ENCODE measurements around the gene RNF227. TPM values are rescaled to one million over a fixed set of nuclear protein-coding genes. Genes with fewer than 3 reads are reported as not detected.
A peak's percentile ranks its signal among the peaks of the same experiment; 100 is the strongest.

The RNF227 gene
- total RNA-seq, 4 donors from 2014 or later, result 0.75 to 3.4 (median 2.7) TPM; not detected in 1

- H3K9me3 ChIP-seq, result no peaks in the 10 kb centered on the region
- peak; percentile 29 for DNase-seq
- in situ Hi-C loops (cut with MboI; ENCODE audit: low pct_ligation_motif_present in 1 of 4, low pct_unique_long_range_greater_than_20kb in 1 of 4, low sequenced_read_pairs in 3 of 4), result no loop called here
- peak overlapping the region; percentile 17 to 61 (median 48) for H3K4me3 ChIP-seq
- H3K27ac ChIP-seq, result peak overlapping the region; percentile 86 to 97 (median 92)
- TF ChIP-seq POLR2AphosphoS5 (IDR thresholded peaks at IDR 0.05) (no peak), EP300 (IDR thresholded peaks at IDR 0.05; ENCODE audit: low read depth) (no peak), POLR2A (IDR thresholded peaks at IDR 0.05) (no peak)
- TF ChIP-seq, protein P1, sequence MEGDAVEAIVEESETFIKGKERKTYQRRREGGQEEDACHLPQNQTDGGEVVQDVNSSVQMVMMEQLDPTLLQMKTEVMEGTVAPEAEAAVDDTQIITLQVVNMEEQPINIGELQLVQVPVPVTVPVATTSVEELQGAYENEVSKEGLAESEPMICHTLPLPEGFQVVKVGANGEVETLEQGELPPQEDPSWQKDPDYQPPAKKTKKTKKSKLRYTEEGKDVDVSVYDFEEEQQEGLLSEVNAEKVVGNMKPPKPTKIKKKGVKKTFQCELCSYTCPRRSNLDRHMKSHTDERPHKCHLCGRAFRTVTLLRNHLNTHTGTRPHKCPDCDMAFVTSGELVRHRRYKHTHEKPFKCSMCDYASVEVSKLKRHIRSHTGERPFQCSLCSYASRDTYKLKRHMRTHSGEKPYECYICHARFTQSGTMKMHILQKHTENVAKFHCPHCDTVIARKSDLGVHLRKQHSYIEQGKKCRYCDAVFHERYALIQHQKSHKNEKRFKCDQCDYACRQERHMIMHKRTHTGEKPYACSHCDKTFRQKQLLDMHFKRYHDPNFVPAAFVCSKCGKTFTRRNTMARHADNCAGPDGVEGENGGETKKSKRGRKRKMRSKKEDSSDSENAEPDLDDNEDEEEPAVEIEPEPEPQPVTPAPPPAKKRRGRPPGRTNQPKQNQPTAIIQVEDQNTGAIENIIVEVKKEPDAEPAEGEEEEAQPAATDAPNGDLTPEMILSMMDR (IDR thresholded peaks at IDR 0.05), result no peak
- H3K36me3 ChIP-seq, result peaks cover 0 to 8% (median 2%) of the 10 kb centered on the region in 4 donors
- no peaks in the 10 kb centered on the region for H3K27me3 ChIP-seq
- intact Hi-C loops (cut with DNase I; ENCODE audit: low total_unique reads), result no loop called here
- 2 to 5% methylated on average over 4 to 15 of the region's 15 CpGs for WGBS, 2 donors (ENCODE audit: low coverage in 1 of 2)
- peaks cover 6 to 27% (median 20%) of the 10 kb centered on the region in 4 donors for H3K4me1 ChIP-seq
These were observed 894 bp downstream of the RNF227 start for GRCh38 chr17:7915179-7915610.

DNA sequence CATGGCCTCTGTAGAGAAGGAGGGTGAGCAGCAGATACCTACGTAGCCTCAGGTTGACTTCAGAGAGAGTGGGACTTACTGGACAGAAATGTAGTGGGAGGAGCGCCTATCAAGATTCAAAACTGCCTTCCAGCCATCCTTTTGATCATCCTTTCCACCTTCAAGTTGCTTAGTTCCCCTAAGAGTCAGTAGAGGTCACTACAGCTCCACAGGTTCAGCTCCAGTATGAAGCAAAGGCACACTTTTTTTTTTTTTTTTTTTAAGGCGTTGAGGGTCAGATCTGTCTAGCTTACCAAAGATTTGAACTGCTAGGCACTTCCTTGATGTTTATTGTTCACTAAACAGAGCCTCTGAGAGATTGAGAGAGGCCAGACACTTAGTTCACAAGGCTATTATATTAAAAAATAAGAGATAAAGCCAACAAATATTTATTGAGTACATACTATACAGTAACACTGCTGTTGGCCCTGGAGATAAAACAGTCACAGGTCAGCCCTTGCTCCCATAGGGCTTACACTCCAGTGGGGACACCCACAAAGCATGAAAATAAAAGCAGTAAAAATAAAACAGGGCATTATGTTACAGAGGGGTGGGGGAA, 3.1 kb downstream of the RNF227 start:
- TF ChIP-seq POLR2AphosphoS5 (IDR thresholded peaks at IDR 0.05), result no peak
- TF ChIP-seq, protein P1 (IDR thresholded peaks at IDR 0.05), result peak; percentile 63 to 78 (median 72)
- Histone ChIP-seq H3K4me1 (peaks cover 6 to 27% (median 20%) of the 10 kb centered on the region in 4 donors), H3K9me3 (no peaks in the 10 kb centered on the region), H3K27ac (peak overlapping the region in 1 of 4 donors; percentile 34), H3K4me3 (no peak overlapping the region), H3K27me3 (no peaks in the 10 kb centered on the region), H3K36me3 (peaks cover 0 to 10% (median 4%) of the 10 kb centered on the region in 4 donors)
- DNase-seq, result no peak
- intact Hi-C loops (cut with DNase I; ENCODE audit: low total_unique reads) (loop anchor here (2.0 kb wide), 1 partner anchor 76 kb away; no protein-coding TSS in a partner anchor), in situ Hi-C loops (cut with MboI; ENCODE audit: low pct_ligation_motif_present in 1 of 4, low pct_unique_long_range_greater_than_20kb in 1 of 4, low sequenced_read_pairs in 3 of 4) (loop anchor here in 2 of 4 donors (5.0 kb wide), 2 partner anchors 74 to 129 kb away; no protein-coding TSS in a partner anchor)
- 0 to 38% methylated on average over 1 to 3 of the region's 3 CpGs for WGBS, 2 donors (ENCODE audit: low coverage in 1 of 2)

DNA sequence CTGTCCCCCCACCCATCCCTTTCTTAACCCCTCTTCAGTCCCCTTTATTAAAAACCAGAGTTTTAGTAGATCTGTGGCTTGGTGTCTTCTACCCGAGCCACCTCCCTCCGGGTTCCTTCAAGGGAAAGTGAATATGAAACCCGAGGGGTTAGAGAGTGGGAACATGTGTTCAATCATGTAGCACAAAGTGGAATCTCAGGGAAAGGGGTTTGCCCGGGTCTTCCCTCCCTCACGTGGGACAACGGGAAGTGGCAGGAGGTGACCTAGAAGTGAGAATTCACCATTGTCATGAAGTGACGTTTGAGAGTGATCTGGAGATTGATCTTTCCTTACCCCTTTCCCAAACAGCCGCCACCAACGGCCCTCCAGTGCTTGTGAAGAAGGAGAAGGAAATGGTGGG, 5.0 kb downstream of the RNF227 start:
- Histone ChIP-seq H3K4me1 (peaks cover 6 to 20% (median 13%) of the 10 kb centered on the region in 4 donors), H3K36me3 (peaks cover 0 to 27% (median 12%) of the 10 kb centered on the region in 4 donors), H3K27ac (no peak overlapping the region), H3K27me3 (no peaks in the 10 kb centered on the region), H3K4me3 (no peak overlapping the region), H3K9me3 (no peaks in the 10 kb centered on the region)
- no peak for DNase-seq
- in situ Hi-C loops (cut with MboI; ENCODE audit: low pct_ligation_motif_present in 1 of 4, low pct_unique_long_range_greater_than_20kb in 1 of 4, low sequenced_read_pairs in 3 of 4), result loop anchor here in 2 of 4 donors (5.0 kb wide), 2 partner anchors 76 to 131 kb away; no protein-coding TSS in a partner anchor
- intact Hi-C loops (cut with DNase I; ENCODE audit: low total_unique reads), result no loop called here
- 63 to 78% methylated on average over 5 to 9 of the region's 9 CpGs for WGBS, 2 donors (ENCODE audit: low coverage in 1 of 2)
- TF ChIP-seq, protein P1 (IDR thresholded peaks at IDR 0.05), result no peak
- no peak for TF ChIP-seq POLR2AphosphoS5 (IDR thresholded peaks at IDR 0.05)
- TF ChIP-seq EP300 (IDR thresholded peaks at IDR 0.05; ENCODE audit: low read depth), result no peak
- no peak for TF ChIP-seq POLR2A (IDR thresholded peaks at IDR 0.05)

DNA sequence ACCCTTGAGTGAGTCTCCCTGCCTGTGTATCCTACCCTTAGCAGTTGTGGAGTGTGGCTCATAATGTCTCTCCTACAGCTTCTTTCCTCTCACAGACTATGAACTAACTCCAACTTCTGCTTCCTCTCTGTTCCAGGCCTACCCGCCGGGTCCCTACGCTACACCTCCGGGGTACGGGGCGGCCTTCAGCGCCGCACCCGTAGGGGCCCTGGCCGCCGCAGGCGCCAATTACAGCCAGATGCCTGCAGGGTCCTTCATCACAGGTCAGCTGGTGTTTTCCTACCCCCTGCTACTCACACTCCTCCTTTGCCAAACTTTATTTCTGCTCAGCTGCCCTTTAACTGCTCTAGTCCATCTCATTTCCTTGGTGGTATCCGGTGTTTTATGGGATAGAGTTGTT, 5.4 kb downstream of the RNF227 start:
- no peak overlapping the region for H3K4me3 ChIP-seq
- peaks cover 6 to 18% (median 12%) of the 10 kb centered on the region in 4 donors for H3K4me1 ChIP-seq
- intact Hi-C loops (cut with DNase I; ENCODE audit: low total_unique reads), result no loop called here
- no peaks in the 10 kb centered on the region for H3K9me3 ChIP-seq
- WGBS, 2 donors (ENCODE audit: low coverage in 1 of 2), result 88 to 97% methylated on average over 1 to 13 of the region's 13 CpGs
- DNase-seq, result no peak
- in situ Hi-C loops (cut with MboI; ENCODE audit: low pct_ligation_motif_present in 1 of 4, low pct_unique_long_range_greater_than_20kb in 1 of 4, low sequenced_read_pairs in 3 of 4), result loop anchor here in 2 of 4 donors (5.0 kb wide), 2 partner anchors 77 to 132 kb away; no protein-coding TSS in a partner anchor
- peaks cover 0 to 31% (median 14%) of the 10 kb centered on the region in 4 donors for H3K36me3 ChIP-seq
- no peak overlapping the region for H3K27ac ChIP-seq
- TF ChIP-seq POLR2A (IDR thresholded peaks at IDR 0.05), result no peak
- no peak for TF ChIP-seq POLR2AphosphoS5 (IDR thresholded peaks at IDR 0.05)
- TF ChIP-seq, protein P1 (IDR thresholded peaks at IDR 0.05), result no peak
- no peak for TF ChIP-seq EP300 (IDR thresholded peaks at IDR 0.05; ENCODE audit: low read depth)
- no peaks in the 10 kb centered on the region for H3K27me3 ChIP-seq

Data from transverse colon (tissue), 4 donors.